PC-3 (cell line): ENCODE results near the gene CXorf65.

Source experiments
- CTCF ChIP-seq: fragments of 300-600 bp; sonication (generic); conservative IDR thresholded peaks from 2 replicates; pipeline ENCODE4 v1.5.1; 2017; ENCODE audit warnings: antibody characterized with exemption, low read depth, mild to moderate bottlenecking, low read length
- EZH2 ChIP-seq: fragments of 300-600 bp; sonication (generic); IDR thresholded peaks from one replicate; pipeline ENCODE4 v1.6.1; 2017; ENCODE audit warnings: antibody characterized with exemption, mild to moderate bottlenecking, low read length; ENCODE audit not compliant: unreplicated experiment

- TF ChIP-seq CTCF (no peak), EZH2 (no peak)
These were observed 20.6 kb downstream of the CXorf65 start for GRCh38 chrX:71085900-71086299.
